Loucy (cell line): Measurements from ENCODE around the gene CTDSPL.

ENCODE experiments used
- H2AFZ ChIP-seq: fragments of 200-600 bp; sonication (generic); 2 replicates; pipeline ENCODE4 v1.6.0; 2016; ENCODE audit warnings: antibody characterized with exemption, mild to moderate bottlenecking, low read length, moderate library complexity
- H3F3A ChIP-seq: fragments of 200-600 bp; 2 replicates; pipeline ENCODE4 v1.6.0; 2016; ENCODE audit warnings: antibody characterized with exemption, low read depth, mild to moderate bottlenecking
- H3K27me3 ChIP-seq: fragments of 200-600 bp; sonication (generic); 2 replicates; pipeline ENCODE4 v1.6.1; 2014; ENCODE audit warnings: low read length, mild to moderate bottlenecking; ENCODE audit not compliant: insufficient read depth, poor library complexity, severe bottlenecking
- H3K36me3 ChIP-seq: fragments of 200-600 bp; sonication (generic); 2 replicates; pipeline ENCODE4 v1.6.1; 2016; ENCODE audit warnings: low read length; ENCODE audit not compliant: insufficient read depth
- H3K4me1 ChIP-seq: fragments of 200-600 bp; sonication (generic); 2 replicates; pipeline ENCODE4 v1.5.1; 2014; ENCODE audit warnings: low read length, mild to moderate bottlenecking; ENCODE audit not compliant: insufficient read depth, poor library complexity, severe bottlenecking
- H3K4me2 ChIP-seq: fragments of 200-600 bp; sonication (generic); 2 replicates; pipeline ENCODE4 v1.6.0; 2014; ENCODE audit warnings: antibody characterized with exemption, low read length, low read depth, mild to moderate bottlenecking; ENCODE audit not compliant: poor library complexity, severe bottlenecking
- H3K4me3 ChIP-seq: fragments of 200-600 bp; sonication (generic); 2 replicates; pipeline ENCODE4 v1.5.1; 2014; ENCODE audit warnings: low read length, mild to moderate bottlenecking, mixed read lengths; ENCODE audit not compliant: poor library complexity, severe bottlenecking
- H3K79me2 ChIP-seq: fragments of 200-600 bp; sonication (generic); 2 replicates; pipeline ENCODE4 v1.6.1; 2014; ENCODE audit warnings: low read length; ENCODE audit not compliant: insufficient read depth
- H3K9ac ChIP-seq: fragments of 200-600 bp; sonication (generic); 2 replicates; pipeline ENCODE4 v1.6.0; 2014; ENCODE audit warnings: mild to moderate bottlenecking, low read depth, low read length, moderate library complexity; ENCODE audit not compliant: poor library complexity, severe bottlenecking
- H3K9me2 ChIP-seq: fragments of 200-600 bp; sonication (generic); replicated peaks from 2 replicates; pipeline ENCODE4 v1.6.1; 2016; ENCODE audit warnings: low read depth, low read length, mixed read lengths
- H3K9me3 ChIP-seq: fragments of 200-600 bp; sonication (generic); 2 replicates; pipeline ENCODE4 v1.6.1; 2014; ENCODE audit warnings: mild to moderate bottlenecking, antibody characterized with exemption, low read length, low read depth; ENCODE audit not compliant: insufficient read depth
- H4K20me1 ChIP-seq: fragments of 200-600 bp; sonication (generic); 2 replicates; pipeline ENCODE4 v1.6.0; 2014; ENCODE audit warnings: antibody characterized with exemption, low read length, mild to moderate bottlenecking; ENCODE audit not compliant: insufficient read depth, poor library complexity, severe bottlenecking
- EZH2phosphoT487 ChIP-seq: fragments of 200-600 bp; IDR thresholded peaks from 2 replicates; pipeline ENCODE4 v1.6.1; 2018; ENCODE audit warnings: antibody characterized with exemption, mild to moderate bottlenecking, moderate library complexity, borderline replicate concordance
- TF ChIP-seq, protein P1 (sequence below): fragments of 200-600 bp; sonication (generic); conservative IDR thresholded peaks from 2 replicates; pipeline ENCODE4 v1.5.1; 2014; ENCODE audit warnings: mild to moderate bottlenecking, antibody characterized with exemption, low read length

The CTDSPL gene

DNA sequence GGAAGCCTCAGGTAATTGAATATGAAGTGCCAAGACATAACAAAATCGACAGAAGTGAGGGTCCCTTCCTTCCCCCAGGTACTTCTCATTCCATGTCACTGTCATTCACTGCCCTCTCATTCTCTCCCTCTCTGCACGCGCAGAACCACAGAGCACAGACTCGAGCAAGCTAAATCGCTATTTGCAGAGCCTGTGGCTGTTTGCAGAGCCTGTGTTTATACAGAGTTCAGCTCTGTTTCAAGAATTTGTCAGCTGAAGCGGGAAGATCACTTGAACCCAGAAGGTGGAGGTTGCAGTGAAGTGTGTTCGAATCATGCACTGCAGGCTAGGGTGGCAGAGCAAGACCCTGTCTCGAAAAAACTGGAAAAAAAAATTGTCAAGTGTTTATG, 131.4 kb downstream of the CTDSPL start:
- Histone ChIP-seq H3K27me3 (no peaks in the 10 kb centered on the region), H3K4me2 (peak overlapping the region; percentile 69), H3K9ac (no peak overlapping the region), H3K9me3 (no peaks in the 10 kb centered on the region), H3K79me2 (peaks cover 17% of the 10 kb centered on the region), H3K4me1 (peaks cover 21% of the 10 kb centered on the region), H2AFZ (no peak overlapping the region), H3K9me2 (no peaks in the 10 kb centered on the region), H4K20me1 (no peaks in the 10 kb centered on the region), H3K4me3 (no peak overlapping the region), H3K36me3 (no peaks in the 10 kb centered on the region), H3F3A (no peaks in the 10 kb centered on the region)
- TF ChIP-seq, protein P1, sequence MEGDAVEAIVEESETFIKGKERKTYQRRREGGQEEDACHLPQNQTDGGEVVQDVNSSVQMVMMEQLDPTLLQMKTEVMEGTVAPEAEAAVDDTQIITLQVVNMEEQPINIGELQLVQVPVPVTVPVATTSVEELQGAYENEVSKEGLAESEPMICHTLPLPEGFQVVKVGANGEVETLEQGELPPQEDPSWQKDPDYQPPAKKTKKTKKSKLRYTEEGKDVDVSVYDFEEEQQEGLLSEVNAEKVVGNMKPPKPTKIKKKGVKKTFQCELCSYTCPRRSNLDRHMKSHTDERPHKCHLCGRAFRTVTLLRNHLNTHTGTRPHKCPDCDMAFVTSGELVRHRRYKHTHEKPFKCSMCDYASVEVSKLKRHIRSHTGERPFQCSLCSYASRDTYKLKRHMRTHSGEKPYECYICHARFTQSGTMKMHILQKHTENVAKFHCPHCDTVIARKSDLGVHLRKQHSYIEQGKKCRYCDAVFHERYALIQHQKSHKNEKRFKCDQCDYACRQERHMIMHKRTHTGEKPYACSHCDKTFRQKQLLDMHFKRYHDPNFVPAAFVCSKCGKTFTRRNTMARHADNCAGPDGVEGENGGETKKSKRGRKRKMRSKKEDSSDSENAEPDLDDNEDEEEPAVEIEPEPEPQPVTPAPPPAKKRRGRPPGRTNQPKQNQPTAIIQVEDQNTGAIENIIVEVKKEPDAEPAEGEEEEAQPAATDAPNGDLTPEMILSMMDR, result no peak
- no peak for TF ChIP-seq EZH2phosphoT487

DNA sequence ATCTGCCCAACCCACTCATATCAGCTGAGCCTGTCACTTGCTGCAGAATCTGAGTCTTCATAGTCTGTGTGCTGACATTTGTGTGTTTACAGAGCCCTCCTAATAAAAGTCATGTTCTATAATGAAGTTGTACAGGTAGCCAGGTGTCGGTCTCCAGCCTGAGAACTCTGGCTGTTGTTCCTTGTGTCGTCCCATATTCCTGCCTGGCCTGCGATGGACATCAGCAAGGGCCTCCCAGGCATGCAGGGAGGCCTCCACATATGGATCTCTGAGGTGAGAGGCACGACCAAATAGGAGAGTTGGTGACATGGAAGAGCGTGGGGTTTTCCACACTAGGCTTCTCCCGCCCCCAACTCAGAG, 131.8 kb downstream of the CTDSPL start:
- Histone ChIP-seq H3K27me3 (no peaks in the 10 kb centered on the region), H3K4me3 (peak overlapping the region; percentile 90), H3F3A (no peaks in the 10 kb centered on the region), H3K9ac (peak overlapping the region; percentile 81), H3K79me2 (peaks cover 17% of the 10 kb centered on the region), H3K9me2 (no peaks in the 10 kb centered on the region), H3K4me2 (peak overlapping the region; percentile 69), H2AFZ (peak overlapping the region; percentile 94), H4K20me1 (no peaks in the 10 kb centered on the region), H3K9me3 (no peaks in the 10 kb centered on the region), H3K4me1 (peaks cover 21% of the 10 kb centered on the region), H3K36me3 (no peaks in the 10 kb centered on the region)
- TF ChIP-seq, protein P1, result no peak
- TF ChIP-seq EZH2phosphoT487, result no peak

DNA sequence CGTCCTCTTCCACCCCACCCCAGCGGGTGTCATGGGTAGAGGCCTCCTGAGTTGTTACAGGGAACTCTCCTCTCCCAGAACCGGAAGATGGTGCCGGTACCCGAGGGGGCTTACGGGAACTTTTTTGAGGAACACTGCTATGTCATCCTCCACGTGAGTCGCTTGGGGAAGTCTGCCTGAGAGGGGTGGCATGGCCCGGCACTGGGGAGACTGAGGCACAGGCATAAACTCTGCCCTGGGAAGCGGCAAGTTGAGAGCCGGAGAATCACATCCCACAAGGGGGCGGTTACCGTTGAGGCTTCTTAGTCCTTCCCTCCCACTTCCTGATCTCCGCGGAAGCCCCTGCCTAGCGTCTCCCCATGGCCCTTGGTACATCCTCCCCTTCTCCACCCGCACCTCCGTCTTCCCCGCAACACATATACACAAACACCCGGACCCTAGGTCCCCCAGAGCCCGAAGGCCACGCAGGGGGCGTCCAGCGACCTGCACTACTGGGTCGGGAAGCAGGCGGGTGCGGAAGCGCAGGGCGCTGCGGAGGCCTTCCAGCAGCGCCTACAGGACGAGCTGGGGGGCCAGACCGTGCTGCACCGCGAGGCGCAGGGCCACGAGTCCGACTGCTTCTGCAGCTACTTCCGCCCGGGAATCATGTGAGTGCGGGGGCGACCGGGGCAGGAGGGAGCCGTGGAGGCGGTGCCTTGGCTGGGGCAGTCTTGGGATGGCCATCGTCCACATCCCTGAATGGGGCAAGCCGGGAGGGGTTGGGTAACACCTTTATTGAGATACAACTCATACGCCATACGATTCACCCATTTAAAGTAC, 132.3 kb downstream of the CTDSPL start:
- Histone ChIP-seq H4K20me1 (no peaks in the 10 kb centered on the region), H3K4me3 (peak overlapping the region; percentile 90), H3K36me3 (no peaks in the 10 kb centered on the region), H3K9me2 (no peaks in the 10 kb centered on the region), H3K4me1 (peaks cover 21% of the 10 kb centered on the region), H3K27me3 (no peaks in the 10 kb centered on the region), H3F3A (no peaks in the 10 kb centered on the region), H3K79me2 (peaks cover 17% of the 10 kb centered on the region), H2AFZ (peak overlapping the region; percentile 94), H3K9ac (peak overlapping the region; percentile 81), H3K9me3 (no peaks in the 10 kb centered on the region), H3K4me2 (peak overlapping the region; percentile 69)
- TF ChIP-seq, protein P1, result no peak
- TF ChIP-seq EZH2phosphoT487, result no peak
